WTC11 (cell line): ENCODE results near the gene SEMA6D. TPM values are rescaled to one million over a fixed set of nuclear protein-coding genes. Genes with fewer than 3 reads are reported as not detected.

Experiments used
- ATAC-seq: fragments of 200-7000 bp; cut with Tn5 transposase; 2 replicates; pipeline ENCODE4 v1.10.0; 2021; ENCODE audit warnings: mild to moderate bottlenecking, moderate library complexity
- CTCF ChIA-PET: fragments of 300-600 bp; sonication (Branson Sonifier 250); formaldehyde crosslinking; loops from one replicate; lab custom pipeline; 2021; ENCODE audit warnings: antibody characterized with exemption; lab: Charles Lee
- POLR2A ChIA-PET: fragments of 350-600 bp; sonication (Branson Sonifier 250); formaldehyde crosslinking; loops from one replicate; lab custom pipeline; 2021; ENCODE audit warnings: antibody characterized with exemption; lab: Charles Lee
- DNase-seq: peaks from one replicate; pipeline ENCODE4 v3.0.0; 2021; ENCODE audit warnings: low spot score
- H3K27ac Mint-ChIP-seq: 2 replicates; pipeline ENCODE4 v1.8.0; 2021; ENCODE audit warnings: mixed read lengths
- H3K27me3 Mint-ChIP-seq: 2 replicates; pipeline ENCODE4 v1.8.0; 2021; ENCODE audit warnings: low read depth, mild to moderate bottlenecking, moderate library complexity, mixed read lengths
- H3K36me3 Mint-ChIP-seq: 2 replicates; pipeline ENCODE4 v1.8.0; 2021; ENCODE audit warnings: mixed read lengths
- H3K4me1 Mint-ChIP-seq: 2 replicates; pipeline ENCODE4 v1.8.0; 2022; ENCODE audit warnings: mixed read lengths
- H3K4me3 Mint-ChIP-seq: 2 replicates; pipeline ENCODE4 v1.8.0; 2021; ENCODE audit warnings: mild to moderate bottlenecking, moderate library complexity, mixed read lengths
- H3K9me3 Mint-ChIP-seq: 2 replicates; pipeline ENCODE4 v1.8.0; 2021; ENCODE audit warnings: mixed read lengths
- ATF1 ChIP-seq: sonication (generic); formaldehyde crosslinking; IDR thresholded peaks from 2 replicates; pipeline ENCODE4 v1.8.1; 2023; ENCODE audit warnings: mild to moderate bottlenecking, moderate library complexity, missing genetic modification reagents
- E2F5 ChIP-seq: sonication (generic); formaldehyde crosslinking; IDR thresholded peaks from 2 replicates; pipeline ENCODE4 v1.8.1; 2022; ENCODE audit warnings: mild to moderate bottlenecking, moderate library complexity, missing genetic modification reagents
- ELF4 ChIP-seq: sonication (generic); formaldehyde crosslinking; IDR thresholded peaks from 2 replicates; pipeline ENCODE4 v1.8.1; 2022; ENCODE audit warnings: low read depth, mild to moderate bottlenecking, moderate library complexity, missing genetic modification reagents
- ETV6 ChIP-seq: sonication (generic); formaldehyde crosslinking; IDR thresholded peaks from 2 replicates; pipeline ENCODE4 v1.8.1; 2022; ENCODE audit warnings: mild to moderate bottlenecking, missing genetic modification reagents
- FOXP4 ChIP-seq: sonication (generic); formaldehyde crosslinking; IDR thresholded peaks from 2 replicates; pipeline ENCODE4 v1.8.0; 2022; ENCODE audit warnings: mild to moderate bottlenecking, missing genetic modification reagents
- GABPB1 ChIP-seq: sonication (generic); formaldehyde crosslinking; IDR thresholded peaks from 2 replicates; pipeline ENCODE4 v1.8.1; 2023; ENCODE audit warnings: mild to moderate bottlenecking, missing genetic modification reagents
- GRHL2 ChIP-seq: fragments of 250-450 bp; sonication (Bioruptor Pico); IDR thresholded peaks from 2 replicates; pipeline ENCODE4 v1.8.0; 2022; ENCODE audit warnings: mild to moderate bottlenecking, moderate library complexity; ENCODE audit not compliant: insufficient replicate concordance, severe bottlenecking
- HMGA2 ChIP-seq: fragments of 250-450 bp; sonication (Bioruptor Pico); IDR thresholded peaks from 2 replicates; pipeline ENCODE4 v1.4.0; 2021; ENCODE audit warnings: mild to moderate bottlenecking, moderate library complexity
- JAZF1 ChIP-seq: fragments of 250-450 bp; sonication (Bioruptor Pico); IDR thresholded peaks from 2 replicates; pipeline ENCODE4 v1.9.0; 2021; ENCODE audit warnings: moderate library complexity, mild to moderate bottlenecking, inconsistent platforms
- JUN ChIP-seq: sonication (generic); formaldehyde crosslinking; IDR thresholded peaks from 2 replicates; pipeline ENCODE4 v1.8.0; 2023; ENCODE audit warnings: mild to moderate bottlenecking, missing genetic modification reagents
- KAT7 ChIP-seq: sonication (generic); formaldehyde crosslinking; IDR thresholded peaks from 2 replicates; pipeline ENCODE4 v1.8.1; 2023; ENCODE audit warnings: missing genetic modification reagents, mild to moderate bottlenecking, borderline replicate concordance
- MAX ChIP-seq: sonication (generic); formaldehyde crosslinking; IDR thresholded peaks from 2 replicates; pipeline ENCODE4 v1.8.0; 2022; ENCODE audit warnings: mild to moderate bottlenecking, missing genetic modification reagents
- MXD4 ChIP-seq: fragments of 250-450 bp; sonication (Bioruptor Pico); IDR thresholded peaks from 2 replicates; pipeline ENCODE4 v1.8.0; 2021; ENCODE audit warnings: mild to moderate bottlenecking, moderate library complexity, borderline replicate concordance
- NFE2L1 ChIP-seq: sonication (generic); formaldehyde crosslinking; IDR thresholded peaks from 2 replicates; pipeline ENCODE4 v1.8.1; 2023; ENCODE audit warnings: missing genetic modification reagents
- NFYB ChIP-seq: sonication (generic); formaldehyde crosslinking; conservative IDR thresholded peaks from 2 replicates; pipeline ENCODE4 v1.8.0; 2022; ENCODE audit warnings: low read depth, missing genetic modification reagents
- PRDM15 ChIP-seq: sonication (generic); formaldehyde crosslinking; IDR thresholded peaks from 2 replicates; pipeline ENCODE4 v1.8.0; 2022; ENCODE audit warnings: missing genetic modification reagents
- PRRX2 ChIP-seq: fragments of 250-450 bp; sonication (Bioruptor Pico); IDR thresholded peaks from 2 replicates; pipeline ENCODE4 v1.8.0; 2021; ENCODE audit warnings: mild to moderate bottlenecking
- RORB ChIP-seq: fragments of 250-450 bp; sonication (Bioruptor Pico); IDR thresholded peaks from 2 replicates; pipeline ENCODE4 v1.9.0; 2021; ENCODE audit warnings: mild to moderate bottlenecking
- TEAD4 ChIP-seq: sonication (generic); formaldehyde crosslinking; IDR thresholded peaks from 2 replicates; pipeline ENCODE4 v1.8.0; 2022; ENCODE audit warnings: mild to moderate bottlenecking, missing genetic modification reagents
- ZNF281 ChIP-seq: sonication (generic); formaldehyde crosslinking; IDR thresholded peaks from 2 replicates; pipeline ENCODE4 v1.8.0; 2023; ENCODE audit warnings: mild to moderate bottlenecking, missing genetic modification reagents
- ZNF317 ChIP-seq: sonication (generic); formaldehyde crosslinking; IDR thresholded peaks from 2 replicates; pipeline ENCODE4 v1.8.1; 2023; ENCODE audit warnings: low read depth, mild to moderate bottlenecking, moderate library complexity, missing genetic modification reagents, borderline replicate concordance
- ZNF512 ChIP-seq: sonication (generic); formaldehyde crosslinking; IDR thresholded peaks from 2 replicates; pipeline ENCODE4 v1.8.1; 2022; ENCODE audit warnings: missing genetic modification reagents, borderline replicate concordance
- total RNA-seq: library from RNA; stranded (reverse); gene quantifications from 3 replicates; pipeline ENCODE4 v1.2.3, GENCODE V29; 2021

The SEMA6D gene
- total RNA-seq, 1 experiment from 2014 or later = 2.6 TPM

GRCh38 chr15:47725051-47725450 lies 7.7 kb downstream of the SEMA6D start (continued):
- TF ChIP-seq FOXP4 (CRISPR knock-in tag) (no peak), JAZF1 (CRISPR knock-in tag) (no peak), MAX (CRISPR knock-in tag) (no peak), GRHL2 (CRISPR knock-in tag) (no peak), ATF1 (CRISPR knock-in tag) (no peak), ZNF317 (CRISPR knock-in tag) (no peak), MXD4 (no peak), NFYB (no peak), ETV6 (CRISPR knock-in tag) (no peak), ELF4 (CRISPR knock-in tag) (no peak), GABPB1 (no peak), E2F5 (no peak)

GRCh38 chr15:47725906-47726305 lies 8.6 kb downstream of the SEMA6D start:
- Mint-ChIP-seq H3K4me1 (peaks cover 9% of the 10 kb centered on the region), H3K36me3 (no peaks in the 10 kb centered on the region), H3K9me3 (no peaks in the 10 kb centered on the region), H3K27me3 (peaks cover 12% of the 10 kb centered on the region), H3K27ac (no peak overlapping the region), H3K4me3 (no peak overlapping the region)
- CTCF ChIA-PET = interaction anchor here (1.8 to 2.4 kb wide), 2 partner anchors 8 to 14 kb away, joined by 5 to 10 read pairs; partner anchors contain the start of gene SEMA6D
- no peak for ATAC-seq
- no peak for DNase-seq
- TF ChIP-seq NFE2L1 (CRISPR knock-in tag) (no peak), TEAD4 (CRISPR knock-in tag) (no peak), ETV6 (CRISPR knock-in tag) (no peak), KAT7 (no peak), JUN (CRISPR knock-in tag) (no peak), HMGA2 (CRISPR knock-in tag) (no peak), PRDM15 (no peak), PRRX2 (CRISPR knock-in tag) (no peak), RORB (CRISPR knock-in tag) (no peak), ATF1 (CRISPR knock-in tag) (no peak), ZNF281 (CRISPR knock-in tag) (no peak), ZNF512 (CRISPR knock-in tag) (no peak)
- TF ChIP-seq, all 79 proteins: peak for 0
- POLR2A ChIA-PET = no interaction called here
